ENCODE results near the gene DTNA.

DTNA gene

DNA sequence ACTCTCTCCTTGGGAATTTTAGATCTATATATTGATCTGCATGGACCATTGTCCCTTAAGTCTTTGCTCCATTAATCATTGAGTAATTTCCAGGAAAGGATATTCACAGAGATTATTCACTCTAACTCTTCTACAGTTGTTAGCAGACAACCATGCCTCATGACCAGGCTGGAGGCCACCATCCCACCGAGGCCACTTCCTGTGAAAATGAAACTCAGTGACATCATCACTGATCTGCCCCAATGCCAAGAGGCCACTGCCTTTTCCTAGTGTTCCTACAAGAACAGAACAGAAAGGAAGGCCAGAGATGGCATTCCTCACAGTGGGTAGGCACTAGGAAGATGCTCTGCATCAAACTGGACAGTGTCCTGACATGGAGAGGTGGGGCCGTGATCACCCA, 161.3 kb downstream of the DTNA start:
- Histone ChIP-seq H3K4me1 (ENCODE audit: low read depth, poor library complexity, severe bottlenecking) (peaks cover 10% of the 10 kb centered on the region), H3K9ac (no peak overlapping the region), H3K36me3 (ENCODE audit: insufficient read depth) (no peaks in the 10 kb centered on the region), H3K4me3 (IDR thresholded peaks at IDR 0.05; ENCODE audit: insufficient read depth, low read depth, low read length) (no peak overlapping the region), H3K4me2 (no peak overlapping the region), H3K27ac (no peak overlapping the region), H4K20me1 (ENCODE audit: insufficient read depth) (no peaks in the 10 kb centered on the region), H2AFZ (ENCODE audit: low read depth) (no peak overlapping the region), H3K27me3 (ENCODE audit: insufficient read depth, low read depth) (no peaks in the 10 kb centered on the region), H3K79me2 (ENCODE audit: insufficient read depth, low read depth) (no peaks in the 10 kb centered on the region)
- TF ChIP-seq, protein P1, sequence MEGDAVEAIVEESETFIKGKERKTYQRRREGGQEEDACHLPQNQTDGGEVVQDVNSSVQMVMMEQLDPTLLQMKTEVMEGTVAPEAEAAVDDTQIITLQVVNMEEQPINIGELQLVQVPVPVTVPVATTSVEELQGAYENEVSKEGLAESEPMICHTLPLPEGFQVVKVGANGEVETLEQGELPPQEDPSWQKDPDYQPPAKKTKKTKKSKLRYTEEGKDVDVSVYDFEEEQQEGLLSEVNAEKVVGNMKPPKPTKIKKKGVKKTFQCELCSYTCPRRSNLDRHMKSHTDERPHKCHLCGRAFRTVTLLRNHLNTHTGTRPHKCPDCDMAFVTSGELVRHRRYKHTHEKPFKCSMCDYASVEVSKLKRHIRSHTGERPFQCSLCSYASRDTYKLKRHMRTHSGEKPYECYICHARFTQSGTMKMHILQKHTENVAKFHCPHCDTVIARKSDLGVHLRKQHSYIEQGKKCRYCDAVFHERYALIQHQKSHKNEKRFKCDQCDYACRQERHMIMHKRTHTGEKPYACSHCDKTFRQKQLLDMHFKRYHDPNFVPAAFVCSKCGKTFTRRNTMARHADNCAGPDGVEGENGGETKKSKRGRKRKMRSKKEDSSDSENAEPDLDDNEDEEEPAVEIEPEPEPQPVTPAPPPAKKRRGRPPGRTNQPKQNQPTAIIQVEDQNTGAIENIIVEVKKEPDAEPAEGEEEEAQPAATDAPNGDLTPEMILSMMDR (conservative IDR thresholded peaks at IDR 0.05; ENCODE audit: low read depth, low read length), result no peak

DNA sequence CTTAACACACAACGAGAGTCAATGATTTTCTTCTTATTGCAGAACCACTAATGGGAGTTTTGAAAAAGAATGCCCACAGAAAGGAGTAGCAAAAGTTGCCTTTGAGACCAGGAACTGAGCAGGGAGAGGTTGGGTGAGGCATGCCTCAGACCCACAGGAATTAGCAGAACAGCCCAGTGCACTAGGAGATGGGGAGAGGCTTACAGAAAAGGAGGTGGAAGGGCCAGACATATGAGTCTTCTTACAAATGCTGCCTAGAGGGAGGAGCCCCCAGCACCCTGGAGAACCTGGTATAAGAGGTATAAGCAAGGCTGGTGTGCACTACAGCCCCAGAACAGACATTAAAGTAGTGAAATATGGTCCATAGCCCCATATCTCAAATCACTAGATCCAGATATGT, 162.0 kb downstream of the DTNA start:
- Histone ChIP-seq H3K36me3 (ENCODE audit: insufficient read depth) (no peaks in the 10 kb centered on the region), H3K79me2 (ENCODE audit: insufficient read depth, low read depth) (no peaks in the 10 kb centered on the region), H3K4me1 (ENCODE audit: low read depth, poor library complexity, severe bottlenecking) (peaks cover 10% of the 10 kb centered on the region), H3K27ac (no peak overlapping the region), H3K4me3 (IDR thresholded peaks at IDR 0.05; ENCODE audit: insufficient read depth, low read depth, low read length) (no peak overlapping the region), H3K4me2 (no peak overlapping the region), H4K20me1 (ENCODE audit: insufficient read depth) (no peaks in the 10 kb centered on the region), H3K27me3 (ENCODE audit: insufficient read depth, low read depth) (no peaks in the 10 kb centered on the region), H2AFZ (ENCODE audit: low read depth) (no peak overlapping the region), H3K9ac (no peak overlapping the region)
- TF ChIP-seq, protein P1 (conservative IDR thresholded peaks at IDR 0.05; ENCODE audit: low read depth, low read length), result no peak

DNA sequence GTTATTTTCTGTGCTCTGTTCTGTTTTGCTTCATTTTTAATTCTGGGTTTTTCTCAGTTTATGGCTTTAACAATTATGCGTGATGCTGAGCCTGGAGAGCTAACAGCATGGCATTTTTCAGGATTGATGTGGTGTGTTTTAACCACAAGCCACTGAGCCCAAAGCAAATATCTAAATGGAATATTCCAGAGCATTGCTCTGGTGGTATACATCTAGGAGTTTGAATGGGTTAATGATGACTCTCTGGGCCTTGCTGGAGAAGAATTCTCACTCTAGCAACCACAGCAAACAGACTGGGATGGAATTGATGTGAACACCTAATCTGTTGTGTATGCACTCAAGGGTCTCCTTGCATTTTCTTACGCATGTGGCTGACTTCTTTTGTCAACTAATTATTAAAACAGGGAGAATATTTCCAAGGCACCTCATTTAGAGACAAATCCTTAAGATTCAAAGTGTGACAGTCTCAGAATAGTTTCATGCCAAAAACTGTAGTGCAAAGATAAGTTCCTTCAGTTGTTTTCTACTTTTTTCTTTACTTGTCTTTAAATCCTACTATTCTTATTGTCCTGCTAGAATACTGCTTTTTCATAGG, 164.0 kb downstream of the DTNA start:
- TF ChIP-seq, protein P1 (conservative IDR thresholded peaks at IDR 0.05; ENCODE audit: low read depth, low read length), result no peak
- no peaks in the 10 kb centered on the region for H3K27me3 ChIP-seq (ENCODE audit: insufficient read depth, low read depth)
- H3K4me1 ChIP-seq (ENCODE audit: low read depth, poor library complexity, severe bottlenecking), result peaks cover 10% of the 10 kb centered on the region
- no peaks in the 10 kb centered on the region for H3K79me2 ChIP-seq (ENCODE audit: insufficient read depth, low read depth)
- no peak overlapping the region for H2AFZ ChIP-seq (ENCODE audit: low read depth)
- no peaks in the 10 kb centered on the region for H4K20me1 ChIP-seq (ENCODE audit: insufficient read depth)
- H3K9ac ChIP-seq, result no peak overlapping the region
- no peaks in the 10 kb centered on the region for H3K36me3 ChIP-seq (ENCODE audit: insufficient read depth)
- H3K4me3 ChIP-seq (IDR thresholded peaks at IDR 0.05; ENCODE audit: insufficient read depth, low read depth, low read length), result no peak overlapping the region
- H3K4me2 ChIP-seq, result no peak overlapping the region
- H3K27ac ChIP-seq, result no peak overlapping the region

DNA sequence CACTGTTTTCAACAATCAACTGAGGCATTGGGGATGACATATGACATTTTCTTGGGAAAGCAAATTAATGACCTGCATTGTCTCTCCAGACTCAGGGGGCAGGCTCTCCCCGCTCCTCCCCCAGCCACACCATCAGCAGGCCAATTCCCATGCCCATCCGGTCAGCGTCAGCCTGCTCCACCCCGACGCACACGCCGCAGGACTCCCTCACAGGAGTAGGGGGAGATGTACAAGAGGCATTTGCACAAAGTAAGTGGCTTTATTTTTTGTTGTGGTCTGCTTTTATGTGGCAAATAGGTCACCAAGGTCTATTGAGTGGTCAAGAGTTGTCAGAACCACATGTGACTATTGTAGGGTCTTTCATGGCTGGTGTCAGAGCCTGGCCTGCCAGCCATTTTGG, 165.1 kb downstream of the DTNA start:
- Histone ChIP-seq H3K27ac (no peak overlapping the region), H3K4me1 (ENCODE audit: low read depth, poor library complexity, severe bottlenecking) (peaks cover 14% of the 10 kb centered on the region), H3K36me3 (ENCODE audit: insufficient read depth) (no peaks in the 10 kb centered on the region), H3K4me2 (no peak overlapping the region), H2AFZ (ENCODE audit: low read depth) (no peak overlapping the region), H3K4me3 (IDR thresholded peaks at IDR 0.05; ENCODE audit: insufficient read depth, low read depth, low read length) (no peak overlapping the region), H3K27me3 (ENCODE audit: insufficient read depth, low read depth) (no peaks in the 10 kb centered on the region), H3K9ac (no peak overlapping the region), H3K79me2 (ENCODE audit: insufficient read depth, low read depth) (no peaks in the 10 kb centered on the region), H4K20me1 (ENCODE audit: insufficient read depth) (no peaks in the 10 kb centered on the region)
- TF ChIP-seq, protein P1 (conservative IDR thresholded peaks at IDR 0.05; ENCODE audit: low read depth, low read length), result no peak

Data from KMS-11 (cell line).